GM12874 (cell line): ENCODE results near the gene DSP.

ENCODE experiments used
- TF ChIP-seq, protein P1 (sequence below): IDR thresholded peaks from 2 replicates; pipeline ENCODE4 v1.5.1; 2011; ENCODE audit warnings: low read depth, mild to moderate bottlenecking, control low read depth, low read length, moderate library complexity; ENCODE audit not compliant: insufficient read depth

DSP gene

DNA sequence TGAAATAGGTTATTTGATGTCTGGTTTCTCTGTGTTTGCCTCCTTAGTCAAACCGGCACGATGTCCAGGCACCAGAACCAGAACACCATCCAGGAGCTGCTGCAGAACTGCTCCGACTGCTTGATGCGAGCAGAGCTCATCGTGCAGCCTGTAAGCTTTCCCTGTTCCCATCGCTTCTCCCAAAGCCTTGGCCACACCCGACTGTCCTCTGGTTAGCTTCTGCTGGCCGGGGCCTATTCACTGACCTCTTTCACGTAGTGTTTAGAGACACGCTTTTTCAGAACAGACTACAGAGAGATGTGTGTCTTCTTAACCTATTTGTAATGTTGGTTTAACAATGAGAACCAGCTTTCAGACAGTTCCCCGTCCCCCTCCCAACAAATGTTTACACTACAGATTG, 14.2 kb downstream of the DSP start:
- TF ChIP-seq, protein P1, sequence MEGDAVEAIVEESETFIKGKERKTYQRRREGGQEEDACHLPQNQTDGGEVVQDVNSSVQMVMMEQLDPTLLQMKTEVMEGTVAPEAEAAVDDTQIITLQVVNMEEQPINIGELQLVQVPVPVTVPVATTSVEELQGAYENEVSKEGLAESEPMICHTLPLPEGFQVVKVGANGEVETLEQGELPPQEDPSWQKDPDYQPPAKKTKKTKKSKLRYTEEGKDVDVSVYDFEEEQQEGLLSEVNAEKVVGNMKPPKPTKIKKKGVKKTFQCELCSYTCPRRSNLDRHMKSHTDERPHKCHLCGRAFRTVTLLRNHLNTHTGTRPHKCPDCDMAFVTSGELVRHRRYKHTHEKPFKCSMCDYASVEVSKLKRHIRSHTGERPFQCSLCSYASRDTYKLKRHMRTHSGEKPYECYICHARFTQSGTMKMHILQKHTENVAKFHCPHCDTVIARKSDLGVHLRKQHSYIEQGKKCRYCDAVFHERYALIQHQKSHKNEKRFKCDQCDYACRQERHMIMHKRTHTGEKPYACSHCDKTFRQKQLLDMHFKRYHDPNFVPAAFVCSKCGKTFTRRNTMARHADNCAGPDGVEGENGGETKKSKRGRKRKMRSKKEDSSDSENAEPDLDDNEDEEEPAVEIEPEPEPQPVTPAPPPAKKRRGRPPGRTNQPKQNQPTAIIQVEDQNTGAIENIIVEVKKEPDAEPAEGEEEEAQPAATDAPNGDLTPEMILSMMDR = no peak

DNA sequence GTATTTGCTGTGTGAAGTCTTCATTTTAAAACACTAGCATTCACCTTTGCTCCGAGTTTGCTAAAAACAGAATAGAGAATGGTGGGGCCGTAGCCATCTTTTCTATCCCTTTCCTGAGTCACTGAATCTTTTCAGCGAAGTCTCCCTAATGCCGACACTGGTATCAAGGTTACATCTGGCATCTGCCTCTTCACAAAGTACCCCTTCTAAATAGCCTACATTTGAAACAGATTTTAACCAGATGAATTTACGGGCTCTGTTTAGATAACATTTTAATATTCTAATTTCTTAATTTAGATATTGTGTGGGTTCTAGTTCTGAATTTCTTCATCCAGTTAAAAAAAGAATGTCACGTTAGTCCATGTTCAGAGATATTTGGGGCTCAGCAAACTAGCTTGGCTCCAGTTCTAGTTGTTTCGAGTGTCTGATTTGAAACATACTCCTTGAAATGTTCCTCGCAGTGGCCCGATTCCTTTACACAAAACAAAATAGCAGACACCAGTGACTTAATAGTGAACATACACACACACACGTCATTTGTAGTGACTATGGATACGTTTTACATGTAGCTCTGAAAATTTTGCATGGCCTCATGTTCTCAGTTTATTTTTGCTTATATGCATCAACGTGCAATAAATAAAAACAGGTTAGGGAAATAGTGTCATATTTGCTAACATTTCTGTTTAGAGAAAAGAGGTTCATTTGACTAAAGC, 15.1 kb downstream of the DSP start:
- TF ChIP-seq, protein P1 = no peak

DNA sequence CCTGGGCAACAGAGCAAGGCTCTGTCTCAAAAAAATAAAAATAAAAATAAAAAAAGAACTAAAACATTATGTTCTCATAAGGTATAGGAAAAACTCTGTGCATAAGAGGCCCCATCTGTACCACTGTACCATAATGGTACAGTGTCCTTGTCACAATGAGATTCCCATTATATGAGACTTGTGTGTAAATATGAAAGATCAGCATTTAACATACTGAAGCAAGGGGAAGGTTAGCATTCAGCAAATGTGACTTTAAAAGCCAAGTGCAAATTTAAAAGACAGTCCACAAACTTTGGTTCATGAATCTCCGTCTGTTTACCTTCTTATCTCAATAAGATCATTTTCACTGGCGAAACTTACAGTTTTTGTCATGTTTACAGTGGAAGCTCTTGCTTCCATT, 16.2 kb downstream of the DSP start:
- TF ChIP-seq, protein P1 = no peak

DNA sequence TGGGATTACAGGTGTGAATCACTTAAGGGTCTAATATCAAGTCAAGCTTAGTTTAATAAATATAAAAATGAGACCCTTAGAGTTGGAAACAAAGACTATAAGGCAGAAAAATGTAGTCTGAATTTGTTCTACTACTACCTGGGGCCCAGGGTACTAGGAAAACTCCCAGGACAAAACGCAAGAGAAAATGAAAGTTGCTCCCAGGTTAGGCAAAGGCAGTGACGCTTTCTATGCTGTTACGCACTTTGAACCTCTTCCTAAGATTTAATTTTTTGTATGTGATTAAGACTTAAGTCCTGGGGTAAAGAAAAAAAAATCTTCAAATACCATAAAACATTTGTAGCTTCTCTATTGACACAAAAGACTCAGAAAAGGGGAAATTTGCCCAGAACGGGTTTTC, 17.3 kb downstream of the DSP start:
- TF ChIP-seq, protein P1 = no peak

DNA sequence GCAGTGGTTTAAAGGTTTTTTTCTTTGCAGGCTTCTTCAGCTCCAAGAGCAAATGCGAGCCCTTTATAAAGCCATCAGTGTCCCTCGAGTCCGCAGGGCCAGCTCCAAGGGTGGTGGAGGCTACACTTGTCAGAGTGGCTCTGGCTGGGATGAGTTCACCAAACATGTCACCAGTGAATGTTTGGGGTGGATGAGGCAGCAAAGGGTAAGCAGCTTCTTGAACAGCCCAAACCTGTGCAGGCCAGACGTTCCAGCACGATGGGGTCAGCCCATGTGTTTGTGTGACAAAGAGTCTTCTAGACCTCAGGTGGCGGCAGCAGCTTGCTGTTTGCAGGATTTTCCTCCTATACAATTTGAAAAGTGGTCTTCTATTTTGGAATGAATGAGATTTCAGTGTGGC, 17.7 kb downstream of the DSP start:
- TF ChIP-seq, protein P1 = no peak

DNA sequence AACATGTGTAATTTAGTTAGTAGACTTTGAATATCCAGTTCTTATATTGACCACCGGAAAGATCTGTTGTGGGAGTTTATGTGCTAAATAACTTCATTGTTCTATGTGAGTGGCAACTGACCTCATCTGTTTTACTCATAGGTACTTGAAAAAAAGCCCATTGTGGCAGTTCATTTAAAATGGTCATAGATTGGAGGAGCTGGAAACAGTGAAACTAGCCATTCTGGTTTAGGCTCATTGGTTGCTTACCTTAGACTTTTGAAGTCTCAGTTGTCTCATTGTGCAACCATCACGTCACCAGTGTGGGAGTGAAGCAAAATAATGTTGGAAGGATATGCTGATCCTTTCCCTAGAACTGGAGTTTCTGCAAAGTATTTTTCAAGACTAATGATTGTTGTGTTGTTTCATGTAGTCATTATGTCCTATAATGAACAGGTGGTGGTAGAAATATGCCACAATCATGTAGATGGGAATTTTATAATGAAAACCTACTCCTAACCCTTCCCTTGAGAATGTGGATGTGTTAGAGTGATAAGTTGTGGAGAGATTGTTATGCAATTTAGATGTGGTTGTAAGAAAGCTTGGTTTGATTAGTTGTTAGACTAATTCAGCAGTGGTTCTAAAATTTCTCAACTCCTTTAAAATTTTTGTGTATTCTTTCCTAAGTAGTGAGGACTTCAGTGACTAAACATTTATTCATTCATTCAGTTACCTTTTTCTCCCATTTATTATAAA, 18.3 kb downstream of the DSP start:
- TF ChIP-seq, protein P1 = no peak

DNA sequence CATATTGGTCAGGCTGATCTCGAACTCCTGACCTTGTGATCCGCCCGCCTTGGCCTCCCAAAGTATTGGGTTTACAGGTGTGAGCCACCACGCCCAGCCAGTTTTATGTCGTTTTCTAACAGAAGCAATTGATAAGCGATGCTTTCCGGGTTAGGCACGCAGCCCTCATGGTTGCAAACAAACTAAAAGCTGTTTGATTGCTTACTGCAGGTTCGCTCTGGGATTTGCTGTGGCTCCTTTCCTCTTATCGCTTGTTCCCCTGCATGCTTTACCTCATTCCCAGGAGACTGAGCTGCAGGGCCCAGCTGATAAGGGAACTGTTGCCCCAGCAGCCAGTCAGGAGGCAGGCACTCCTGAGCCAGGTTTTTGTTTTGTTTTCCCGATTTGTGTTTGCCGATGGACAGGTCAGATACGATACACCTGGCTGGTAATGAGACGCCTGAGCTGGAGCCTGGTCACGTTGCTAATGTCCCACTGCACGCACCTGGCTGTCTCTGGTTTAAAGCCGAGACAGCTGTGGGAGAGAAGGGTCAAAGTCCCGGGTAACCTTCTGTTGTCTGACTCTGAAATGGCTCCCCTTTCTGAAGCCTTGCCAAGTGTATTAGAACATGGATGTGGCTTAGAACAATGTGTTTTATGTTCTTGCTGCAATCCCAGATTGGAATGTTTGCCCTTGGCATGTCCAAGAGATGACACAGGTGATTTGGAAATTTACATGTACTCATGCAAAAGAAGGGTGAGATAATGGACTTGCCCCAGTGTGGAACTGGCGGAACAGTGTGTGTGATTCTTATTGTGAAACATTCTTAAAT, 19.9 kb downstream of the DSP start:
- TF ChIP-seq, protein P1 = no peak
